T-helper 1 cell (primary cell): ENCODE measurements around the gene PTCH2.
"Not testable (repeated sequence)": the region's sequence is repeated elsewhere in the genome, so short reads cannot be mapped to it uniquely, and the experiment has no call there.

Experiments used
- DNase-seq, 5 donors: peaks; one replicate each; pipeline ENCODE4 v3.0.0-alpha.2; 2012 to 2020

The PTCH2 gene

DNA sequence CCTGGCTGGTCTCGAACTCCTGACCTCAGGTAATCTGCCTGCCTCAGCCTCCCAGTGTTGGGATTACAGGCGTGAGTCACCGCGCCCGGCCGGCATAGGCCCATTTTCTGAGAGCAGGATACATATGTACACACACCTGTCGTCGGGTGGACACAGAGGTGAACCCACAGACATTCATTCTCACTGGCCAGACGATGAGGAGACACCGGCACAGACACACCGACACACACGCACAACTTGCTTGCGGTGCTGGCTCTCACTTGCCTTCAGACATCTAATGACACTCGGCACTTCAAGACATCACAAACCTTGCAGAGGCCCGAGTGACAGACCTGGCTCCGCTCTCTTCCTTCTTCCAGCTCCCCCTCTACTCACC is 579 bp downstream of the PTCH2 start:
- no peak for DNase-seq

DNA sequence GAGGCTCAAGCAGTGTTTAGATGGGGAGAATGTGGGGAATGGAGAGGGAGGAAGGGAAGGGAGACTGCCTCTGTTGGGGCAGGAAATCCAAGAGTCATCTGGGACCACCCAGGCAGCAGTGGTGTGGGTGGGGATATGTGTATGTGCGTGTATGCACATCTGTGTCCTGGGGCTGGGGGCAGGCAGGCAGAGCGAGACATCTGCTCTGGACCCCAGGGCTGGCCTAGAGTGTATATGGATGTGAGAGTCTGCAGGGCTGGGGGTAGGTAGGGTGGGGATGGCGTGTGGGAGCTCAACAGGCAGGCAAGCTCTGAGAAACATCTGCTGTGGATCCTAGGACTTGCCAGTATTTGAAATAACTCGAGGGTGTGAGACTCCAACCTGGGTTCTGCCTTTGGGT is 3.5 kb downstream of the PTCH2 start:
- DNase-seq, result no peak

DNA sequence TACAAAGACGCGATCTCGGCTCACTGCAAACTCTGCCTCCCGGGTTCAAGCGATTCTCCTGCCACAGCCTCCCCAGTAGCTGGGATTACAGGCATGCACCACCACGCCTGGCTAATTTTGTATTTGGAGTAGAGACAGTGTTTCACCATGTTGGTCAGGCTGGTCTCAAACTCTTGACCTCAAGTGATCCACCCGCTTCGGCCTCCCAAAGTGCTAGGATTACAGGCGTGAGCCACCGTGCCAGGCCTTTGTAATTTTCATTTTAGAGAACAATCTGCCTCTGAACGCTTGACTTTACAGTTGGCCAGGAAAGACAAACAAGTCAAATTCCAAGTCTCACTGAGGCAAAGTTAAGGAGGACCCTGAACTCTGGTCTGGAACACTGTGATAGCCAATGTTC is 4.8 kb downstream of the PTCH2 start:
- DNase-seq, result not testable (repeated sequence)

DNA sequence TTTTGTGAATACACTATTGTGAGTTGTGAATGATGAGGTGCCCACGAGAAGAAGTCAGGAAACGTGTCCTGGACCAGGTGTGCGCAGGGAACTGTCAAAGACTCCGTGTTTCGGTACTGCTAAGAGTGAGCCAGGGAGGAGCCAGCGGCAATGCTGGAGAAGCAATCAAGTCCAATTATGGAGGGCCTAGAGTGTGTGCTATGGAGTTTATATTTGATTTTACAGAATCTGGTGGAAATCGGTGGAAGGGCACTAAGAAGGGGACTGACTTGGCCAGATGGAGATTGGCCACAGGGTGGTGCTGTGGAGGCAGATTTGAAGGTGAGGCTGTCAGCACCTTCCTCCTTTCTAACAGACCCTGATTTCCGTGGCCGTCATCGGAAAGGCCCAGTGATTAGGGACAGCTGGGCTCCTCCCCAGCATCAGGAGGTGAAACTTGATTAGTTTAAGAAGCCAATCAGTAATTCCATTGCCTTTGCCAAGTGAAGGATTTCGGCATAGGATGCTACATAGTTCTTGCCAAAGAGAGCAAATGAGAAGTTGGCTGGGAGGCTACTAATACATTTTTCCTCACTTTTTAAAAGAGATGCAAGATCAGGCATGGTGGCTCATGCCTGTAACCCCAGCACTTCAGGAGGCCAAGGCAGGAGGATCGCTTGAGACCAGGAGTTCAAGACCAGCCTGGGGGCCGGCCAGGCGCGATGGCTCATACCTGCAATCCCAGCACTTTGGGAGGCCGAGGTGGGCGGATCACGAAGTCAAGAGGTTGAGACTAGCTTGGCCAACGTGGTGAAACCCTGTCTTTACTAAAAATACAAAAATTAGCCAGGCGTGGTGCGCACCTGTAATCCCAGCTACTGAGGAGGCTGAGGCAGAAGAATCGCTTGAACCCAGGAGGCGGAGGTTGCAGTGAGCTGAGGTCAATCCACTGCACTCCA is 7.0 kb downstream of the PTCH2 start:
- peak; percentile 48 to 83 (median 69) for DNase-seq

DNA sequence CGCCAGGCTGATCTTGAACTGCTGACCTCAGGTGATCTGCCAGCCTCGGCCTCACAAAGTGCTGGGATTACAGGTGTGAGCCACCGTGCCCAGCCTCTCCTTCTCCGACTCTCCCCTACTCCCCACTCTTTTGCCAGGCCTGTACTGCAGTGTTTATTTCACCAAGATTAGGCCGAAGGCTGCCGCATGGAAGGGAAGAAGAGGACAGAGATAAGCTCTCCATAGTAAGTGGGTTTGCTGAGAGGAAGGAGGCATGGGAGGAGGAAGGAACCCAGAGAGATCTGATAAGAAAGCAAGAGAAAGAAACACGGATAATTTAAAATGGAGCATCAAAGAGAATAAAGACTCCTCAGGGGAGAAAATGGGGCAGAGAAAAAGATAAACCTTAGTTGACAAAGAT is 8.7 kb downstream of the PTCH2 start:
- no peak for DNase-seq

DNA sequence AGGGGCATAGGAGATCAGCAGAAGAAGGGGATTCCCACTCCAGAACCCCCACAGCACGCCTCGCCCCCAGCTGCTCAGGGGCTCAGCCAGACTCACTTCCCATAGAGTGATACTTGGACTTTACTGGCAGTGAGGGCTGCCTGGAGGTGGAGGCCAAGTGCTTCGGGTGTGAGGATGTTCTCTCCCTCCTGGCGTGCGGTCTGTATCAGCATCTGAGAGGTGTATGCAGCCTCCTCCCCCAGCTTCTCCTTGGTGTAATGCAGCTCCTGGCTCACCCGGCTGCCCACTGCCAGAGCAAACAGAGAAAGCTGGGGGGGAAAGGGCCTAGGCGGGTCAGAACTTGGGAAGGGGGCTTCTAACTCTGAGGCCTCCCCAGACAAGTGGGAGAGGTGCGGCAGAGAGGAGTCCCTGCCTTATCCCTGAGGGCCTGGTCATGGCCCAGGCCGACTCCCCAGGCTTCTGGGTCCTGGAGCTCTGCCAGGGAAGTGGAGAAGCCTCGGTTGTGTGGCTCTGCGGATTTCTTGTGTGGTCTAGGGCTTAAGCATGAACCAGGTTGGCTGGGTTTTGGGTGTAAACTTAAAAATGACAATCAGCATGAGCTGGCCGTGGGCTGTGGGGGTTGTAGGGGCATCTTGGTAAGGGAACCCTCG is 10.9 kb downstream of the PTCH2 start:
- no peak for DNase-seq

DNA sequence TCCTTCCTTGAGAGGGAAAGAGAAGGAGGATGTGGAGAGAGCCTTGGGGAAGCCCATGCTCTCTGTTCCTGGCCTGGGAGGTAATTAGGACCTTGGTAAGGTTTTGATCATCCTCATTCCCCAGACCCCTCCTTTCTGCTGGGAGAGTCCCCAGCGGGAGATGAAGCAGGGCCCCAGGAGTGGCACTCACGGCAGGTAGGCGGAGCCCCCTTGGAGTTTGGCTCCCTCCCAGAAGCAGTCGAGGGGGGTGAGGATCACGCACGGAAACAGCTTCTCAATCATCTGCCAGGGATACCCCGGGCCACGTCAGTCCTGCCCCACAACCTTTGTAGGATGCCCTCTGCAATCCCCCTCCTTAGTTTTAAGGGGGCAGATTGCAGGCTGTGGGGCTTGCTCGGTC is 11.5 kb downstream of the PTCH2 start:
- DNase-seq, result no peak

DNA sequence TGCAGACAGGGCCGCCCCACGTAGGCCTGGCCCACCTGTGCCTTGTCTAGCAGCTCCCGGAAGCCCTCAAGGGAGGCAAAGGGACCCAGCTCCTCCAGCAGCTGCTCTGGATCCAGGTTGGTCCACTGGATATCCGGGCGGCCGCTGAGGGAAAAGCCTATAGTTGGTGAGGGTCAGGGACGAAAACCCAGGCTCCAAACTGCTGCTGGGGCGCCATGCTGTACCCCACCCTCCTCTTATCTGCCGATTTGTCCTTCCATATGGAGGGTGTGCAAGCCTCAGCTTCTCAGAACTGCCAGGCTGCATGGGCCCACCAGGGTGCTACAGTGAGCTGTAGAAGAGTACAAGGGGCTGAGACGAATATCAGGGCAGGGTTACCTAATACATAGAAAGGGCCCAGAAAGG is 12.2 kb downstream of the PTCH2 start:
- DNase-seq, result no peak

DNA sequence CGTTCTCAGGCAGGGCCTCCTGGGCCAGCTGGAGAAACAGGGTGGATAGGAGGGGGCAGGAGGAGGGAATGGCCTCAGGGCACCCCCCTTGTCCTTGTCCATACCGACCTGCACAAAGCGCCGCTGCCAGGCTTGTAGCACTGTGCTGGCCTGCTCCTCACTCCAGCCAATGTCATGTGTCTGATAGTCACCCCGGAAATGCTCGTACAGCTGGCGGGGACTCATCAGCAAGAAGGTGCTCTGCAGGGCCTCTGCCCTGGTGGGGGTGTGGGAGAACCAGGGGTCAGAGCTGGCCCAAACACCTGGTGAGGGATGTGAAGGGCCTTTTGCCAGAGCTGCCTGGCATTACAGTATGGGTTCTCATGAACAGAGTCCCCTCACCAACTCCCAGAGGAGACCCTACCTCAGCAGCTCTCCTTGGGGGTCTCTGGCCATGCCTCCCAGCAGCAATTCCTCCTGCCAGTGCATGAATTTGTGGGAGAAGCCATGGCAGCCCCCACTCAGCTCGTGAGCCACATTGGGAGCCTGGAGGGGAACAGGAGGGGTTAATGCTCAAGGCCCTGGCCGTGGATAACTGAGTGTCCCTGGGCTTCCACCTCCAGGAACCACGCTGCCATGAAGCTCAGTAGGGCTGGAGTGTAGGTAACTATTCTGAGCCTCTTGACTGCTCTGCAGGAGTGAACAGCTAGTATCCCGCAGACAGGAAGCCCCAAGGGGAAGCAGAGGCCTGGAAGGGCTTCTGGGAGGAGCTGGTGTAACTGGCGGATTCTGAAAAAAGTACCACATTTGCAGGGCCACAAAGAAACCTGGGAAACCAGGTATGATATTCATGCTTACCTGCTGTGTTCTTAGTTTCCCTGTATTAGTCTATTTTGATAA is 13.3 kb downstream of the PTCH2 start:
- no peak for DNase-seq

DNA sequence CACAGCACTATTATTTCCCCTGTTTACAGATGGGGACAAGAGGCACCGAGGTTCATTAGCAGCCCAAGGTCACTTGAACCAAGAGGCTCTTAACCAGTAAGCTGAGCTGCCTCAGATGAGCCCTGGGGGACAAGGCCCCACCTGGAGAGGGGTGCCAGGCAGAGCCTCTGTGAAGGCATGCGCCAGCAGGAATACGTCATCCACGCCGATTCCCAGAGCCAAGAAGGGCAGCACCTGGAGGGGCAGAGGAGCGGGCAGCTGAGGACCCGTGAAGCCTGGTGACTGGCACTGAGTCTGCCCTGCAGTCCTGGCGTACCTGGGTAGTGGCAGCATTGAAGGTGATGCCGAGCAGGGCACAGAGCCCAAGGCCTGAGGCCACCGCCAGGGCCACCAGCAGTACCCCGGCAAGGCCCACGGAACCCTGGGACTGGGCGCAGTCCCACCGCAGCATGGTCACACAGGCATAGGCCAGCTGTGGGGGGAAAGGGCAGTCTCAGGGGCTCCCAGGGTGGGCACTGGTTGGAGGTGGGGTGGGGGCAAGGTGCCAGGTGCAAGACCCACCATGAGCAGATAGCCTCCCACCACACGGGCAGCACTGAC is 14.1 kb downstream of the PTCH2 start:
- DNase-seq, result no peak

DNA sequence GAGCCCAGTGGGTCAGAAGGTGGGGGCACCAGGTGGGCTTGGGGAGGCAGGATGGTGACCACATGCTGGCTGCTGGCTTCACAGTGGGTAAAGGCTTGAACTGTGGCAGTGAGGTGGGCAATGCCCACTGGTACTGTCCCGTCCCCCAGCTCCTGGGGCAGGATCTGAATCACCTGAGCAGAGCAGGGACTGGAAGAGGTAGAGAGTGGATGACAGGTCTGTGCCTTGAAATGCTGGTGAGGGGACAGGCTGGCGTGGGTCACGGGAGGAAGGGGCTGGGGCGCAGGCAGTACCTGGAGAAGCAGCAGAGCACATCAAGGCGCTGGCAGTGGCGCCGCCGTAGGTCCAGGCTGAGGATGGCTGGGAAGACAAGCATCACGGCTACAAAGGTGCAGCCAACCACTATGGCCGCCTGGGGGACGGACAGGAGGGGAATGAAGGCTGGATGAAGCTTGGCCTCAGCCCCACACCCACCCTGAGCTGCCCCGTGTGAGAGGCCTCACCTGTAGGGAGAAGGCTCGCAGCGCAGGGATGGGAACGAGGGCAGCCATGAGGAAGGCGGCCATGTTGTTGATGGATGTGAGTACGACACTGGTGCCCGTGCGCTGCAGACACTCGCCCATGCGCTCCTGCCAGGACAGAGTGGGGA is 14.9 kb downstream of the PTCH2 start:
- no peak for DNase-seq

DNA sequence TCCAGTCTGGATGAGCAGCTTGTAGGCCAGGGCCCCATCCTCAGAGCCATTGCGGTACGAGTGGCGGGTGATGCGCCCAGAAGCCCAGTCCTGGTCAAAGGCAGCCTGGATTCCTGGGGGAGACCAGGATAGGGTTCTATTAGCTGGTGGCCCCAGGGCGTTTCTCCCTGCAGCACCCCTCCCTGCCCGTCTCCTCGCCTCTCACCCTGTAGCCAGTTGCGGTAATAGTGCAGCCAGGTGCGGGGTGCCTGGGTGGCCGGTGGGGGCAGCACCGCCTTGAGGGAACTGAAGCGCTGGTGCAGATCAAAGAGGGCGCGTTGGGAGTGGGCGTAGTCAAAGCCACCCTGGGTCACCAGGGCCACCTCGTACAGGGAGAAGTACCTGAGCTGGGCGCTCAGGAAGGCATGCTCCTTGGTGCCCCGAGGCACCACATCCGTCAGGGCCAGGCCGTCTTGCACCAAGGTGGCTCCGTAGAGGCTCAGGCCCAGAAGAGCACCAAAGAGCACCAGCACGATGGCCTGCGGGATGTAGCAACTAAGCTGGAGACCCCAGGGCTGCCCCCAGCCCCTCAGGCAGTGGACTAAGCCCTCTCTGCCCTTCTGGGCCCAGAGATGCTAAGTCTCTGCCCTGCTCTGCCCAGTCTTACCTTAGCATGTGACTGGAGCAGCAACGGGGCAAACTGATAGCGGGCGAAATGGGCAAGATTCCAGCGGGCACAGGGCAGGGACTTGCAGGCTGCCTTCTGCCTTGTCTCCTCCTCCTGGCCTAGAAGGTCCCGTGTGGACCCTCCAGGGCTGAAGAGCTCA is 15.7 kb downstream of the PTCH2 start:
- DNase-seq, result no peak

DNA sequence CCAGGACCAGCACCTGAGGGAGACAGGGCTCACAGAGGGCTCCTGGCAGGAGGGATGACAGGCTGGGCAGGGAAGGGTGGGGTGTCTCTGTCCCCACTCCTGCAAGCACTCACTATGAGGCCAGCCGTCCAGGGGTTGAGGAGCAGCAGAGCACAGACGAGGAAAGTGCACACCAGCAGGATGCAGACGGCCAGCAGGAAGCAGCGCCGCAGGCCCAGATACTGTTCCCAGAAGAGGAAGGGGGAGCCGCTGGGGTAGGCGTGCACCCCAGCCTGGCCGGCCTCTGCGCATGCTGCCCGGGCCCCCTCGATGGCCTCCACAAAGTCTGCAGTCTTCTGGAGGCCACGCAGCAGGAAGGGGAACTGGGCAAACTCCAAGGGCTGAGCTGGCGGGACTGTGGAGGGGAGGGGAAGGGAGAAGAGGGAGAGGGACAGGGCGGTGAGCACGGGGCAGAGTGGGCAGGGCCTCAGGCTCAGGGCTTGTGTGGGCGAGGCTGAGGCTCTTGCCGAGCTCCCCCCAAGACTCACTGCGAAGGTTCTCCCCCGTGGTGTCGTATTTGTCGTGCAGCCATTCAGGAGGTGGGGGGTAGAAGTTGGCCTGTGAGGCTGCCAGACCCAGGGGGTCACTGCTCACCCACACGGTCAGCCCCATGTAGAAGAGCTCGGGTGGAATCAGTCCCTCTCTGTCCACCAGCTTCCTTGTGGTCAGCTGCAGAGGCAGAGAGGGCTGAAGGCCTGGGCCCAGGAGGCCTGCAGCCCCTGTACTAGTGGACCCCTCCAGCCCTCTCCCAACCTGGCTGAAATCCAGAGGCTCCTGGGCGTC is 16.5 kb downstream of the PTCH2 start:
- DNase-seq, result no peak

DNA sequence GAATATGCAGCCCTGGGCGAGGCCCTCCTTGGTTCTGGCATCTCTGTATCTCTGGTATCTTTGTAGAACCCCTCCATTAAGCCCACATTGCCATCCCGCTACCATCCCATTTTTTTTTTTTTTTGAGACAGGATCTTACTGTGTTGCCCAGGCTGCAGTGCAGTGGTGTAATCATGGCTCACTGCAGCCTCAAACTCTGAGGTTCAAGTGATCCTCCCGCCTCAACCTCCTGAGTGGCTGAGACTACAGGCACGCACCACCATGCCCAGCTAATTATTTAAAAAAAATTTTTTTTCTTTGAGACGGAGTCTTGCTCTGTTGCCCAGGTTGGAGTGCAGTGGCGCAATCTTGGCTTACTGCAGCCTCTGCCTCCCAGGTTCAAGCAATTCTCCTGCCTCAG is 18.7 kb downstream of the PTCH2 start:
- not testable (repeated sequence) for DNase-seq

DNA sequence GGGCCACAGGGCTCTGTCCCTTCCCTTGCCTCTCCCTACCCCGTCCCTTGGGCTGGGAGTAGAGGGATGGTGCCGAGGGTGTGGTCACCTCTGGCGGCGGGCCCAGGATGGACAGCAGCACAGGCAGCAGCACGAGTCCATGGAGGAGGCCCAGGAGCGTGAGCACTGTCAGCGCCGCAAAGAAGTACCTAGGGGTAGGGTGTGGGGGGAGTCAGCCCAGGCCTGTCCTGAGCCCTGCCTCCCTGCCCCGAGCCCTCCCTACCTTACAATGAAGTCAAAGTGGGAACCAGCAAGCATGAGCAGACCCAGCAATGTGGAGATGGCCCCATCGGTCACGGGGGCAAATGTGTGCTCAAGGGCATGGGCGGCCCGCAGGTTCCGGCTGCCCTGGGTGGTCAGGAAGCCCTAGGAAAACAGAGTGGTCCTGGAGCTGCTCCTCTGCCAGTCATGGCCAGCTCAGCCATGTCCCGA is 20.0 kb downstream of the PTCH2 start:
- no peak for DNase-seq

DNA sequence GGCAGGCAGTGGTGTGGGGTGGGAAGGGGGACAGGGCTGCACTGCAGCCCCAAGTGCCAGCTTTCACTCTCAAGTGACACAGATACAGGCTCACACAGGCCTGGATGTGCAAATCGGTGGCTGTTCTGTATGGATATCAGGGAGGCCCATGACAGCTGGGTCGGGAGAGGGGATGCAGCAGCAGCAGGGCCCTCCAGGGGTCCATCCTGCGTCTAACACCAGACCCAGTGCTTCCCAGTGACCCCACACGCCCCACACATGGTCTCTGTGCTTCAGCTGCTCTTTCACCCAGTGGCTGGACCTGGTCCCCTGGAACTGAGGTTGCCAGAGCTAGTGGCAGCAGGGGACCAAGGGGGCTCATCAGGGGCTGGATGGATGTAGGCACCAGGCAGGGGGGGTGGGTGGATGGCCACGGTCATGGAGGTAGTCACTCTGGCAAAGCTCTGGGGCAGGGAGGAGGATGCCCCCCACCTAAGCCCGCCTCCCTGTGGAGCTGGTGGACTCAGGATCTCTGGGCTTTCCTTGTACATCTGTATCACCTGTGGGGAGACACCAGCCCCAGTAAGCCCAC is 20.8 kb downstream of the PTCH2 start:
- DNase-seq, result no peak

DNA sequence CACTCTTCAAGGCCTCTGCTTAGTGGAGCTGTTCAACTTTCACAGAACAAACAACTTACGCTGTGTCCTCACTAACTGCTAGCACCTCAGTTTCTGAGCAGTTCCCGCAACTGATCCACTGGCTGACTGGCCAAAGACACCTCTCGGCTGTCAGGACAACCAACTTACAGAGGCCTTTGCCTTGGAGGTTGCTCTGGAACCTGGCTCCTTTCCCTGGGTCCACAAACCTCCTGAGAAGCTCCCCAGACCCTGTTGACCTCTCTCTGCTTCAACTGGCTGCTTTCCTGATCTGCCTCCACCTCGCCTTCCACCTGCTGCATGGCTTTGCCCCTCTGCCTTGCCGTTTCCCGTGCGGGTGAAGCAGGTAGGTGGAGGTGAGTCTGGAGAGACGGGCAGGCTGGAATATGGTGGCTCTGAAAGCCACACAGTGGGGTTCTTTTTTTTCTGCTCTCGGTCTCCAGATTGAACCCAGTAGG is 21.8 kb downstream of the PTCH2 start:
- DNase-seq, result no peak

DNA sequence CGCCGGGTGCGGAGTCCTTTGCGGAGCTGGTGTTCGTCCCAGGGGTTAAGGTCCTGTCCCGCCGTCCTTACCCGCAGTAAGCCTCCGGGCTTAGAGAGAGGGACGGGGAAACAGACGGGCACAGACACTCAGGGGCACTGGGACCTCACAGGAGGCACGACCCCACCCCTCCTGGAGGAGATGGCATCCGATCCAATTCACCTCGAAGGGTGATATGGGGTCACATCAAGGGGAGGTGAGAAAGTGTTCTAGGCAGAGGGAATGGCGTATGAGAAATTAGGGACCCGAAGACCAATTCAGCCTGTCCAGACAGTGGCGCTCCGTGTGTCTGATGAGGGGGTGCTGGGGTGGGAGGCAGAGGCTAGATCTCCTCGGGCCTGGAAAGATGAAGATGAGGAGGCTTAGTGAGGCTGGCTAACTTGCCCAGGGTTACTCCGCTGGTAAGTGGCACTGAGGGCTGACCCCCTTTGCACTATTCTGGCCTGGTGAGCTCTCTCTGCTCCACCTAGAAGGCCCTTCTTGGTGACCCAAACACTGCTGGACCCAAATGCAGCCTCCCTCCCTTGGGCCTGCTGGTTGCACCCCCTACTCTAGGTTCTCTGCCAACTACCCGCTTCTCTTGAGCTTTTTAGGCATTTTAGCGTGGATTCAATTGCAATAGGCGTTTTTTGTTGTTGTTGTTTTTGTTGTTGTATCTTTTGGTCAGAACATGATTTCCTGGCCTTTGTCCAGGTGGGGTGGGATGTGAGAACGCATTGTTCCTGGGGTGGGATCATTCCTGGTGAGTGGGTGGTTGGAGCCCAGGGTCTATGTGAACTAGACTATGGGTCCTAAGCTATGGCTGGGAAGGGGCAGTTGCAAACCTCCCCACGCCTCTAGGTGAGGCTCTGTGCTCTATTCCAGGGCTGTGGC is 22.5 kb downstream of the PTCH2 start:
- DNase-seq, result no peak
